Mesendoderm (in vitro differentiated cells): Measurements from ENCODE around the gene WDR87.
A peak's percentile ranks its signal among the peaks of the same experiment; 100 is the strongest.

ENCODE experiments used
- DNase-seq: peaks from one replicate; pipeline ENCODE4 v3.0.0; 2013
- H2AK5ac ChIP-seq: 2 replicates; pipeline ENCODE4 v1.6.1; 2013; ENCODE audit warnings: low read length, inconsistent platforms
- H2BK120ac ChIP-seq: 2 replicates; pipeline ENCODE4 v1.6.1; 2013; ENCODE audit warnings: low read depth, mild to moderate bottlenecking, low read length, moderate library complexity, mixed read lengths
- H2BK15ac ChIP-seq: replicated peaks from 2 replicates; pipeline ENCODE4 v1.6.1; 2013; ENCODE audit warnings: low read depth, mild to moderate bottlenecking, moderate library complexity
- H2BK5ac ChIP-seq: 2 replicates; pipeline ENCODE4 v1.6.1; 2013; ENCODE audit warnings: low read length, inconsistent platforms
- H3K18ac ChIP-seq: 2 replicates; pipeline ENCODE4 v1.6.1; 2013; ENCODE audit warnings: mild to moderate bottlenecking, low read length, mixed read lengths
- H3K23ac ChIP-seq: one replicate; pipeline ENCODE4 v1.6.1; 2013; ENCODE audit warnings: low read length
- H3K27ac ChIP-seq: 2 replicates; pipeline ENCODE4 v1.5.1; 2013; ENCODE audit warnings: low read depth, mild to moderate bottlenecking, inconsistent platforms, low read length, moderate library complexity
- H3K27me3 ChIP-seq: 2 replicates; pipeline ENCODE4 v1.6.1; 2013; ENCODE audit warnings: low read length, control low read depth, mild to moderate bottlenecking, inconsistent platforms; ENCODE audit not compliant: insufficient read depth, poor library complexity
- H3K36me3 ChIP-seq: 2 replicates; pipeline ENCODE4 v1.6.1; 2013; ENCODE audit warnings: low read length, inconsistent platforms; ENCODE audit not compliant: control insufficient read depth, insufficient read depth
- H3K4ac ChIP-seq: one replicate; pipeline ENCODE4 v1.6.1; 2013; ENCODE audit warnings: low read depth, mild to moderate bottlenecking, low read length, moderate library complexity
- H3K4me1 ChIP-seq: 2 replicates; pipeline ENCODE4 v1.6.1; 2013; ENCODE audit warnings: low read depth, low read length, inconsistent platforms; ENCODE audit not compliant: control insufficient read depth
- H3K4me2 ChIP-seq: 2 replicates; pipeline ENCODE4 v1.6.1; 2013; ENCODE audit warnings: low read length
- H3K4me3 ChIP-seq: 2 replicates; pipeline ENCODE4 v1.5.1; 2013; ENCODE audit warnings: mild to moderate bottlenecking, low read length
- H3K56ac ChIP-seq: one replicate; pipeline ENCODE4 v1.6.1; 2013; ENCODE audit warnings: low read length
- H3K79me1 ChIP-seq: 2 replicates; pipeline ENCODE4 v1.6.1; 2013; ENCODE audit warnings: low read length, inconsistent platforms
- H3K79me2 ChIP-seq: 2 replicates; pipeline ENCODE4 v1.6.1; 2013; ENCODE audit warnings: mild to moderate bottlenecking, low read length; ENCODE audit not compliant: control insufficient read depth, insufficient read depth
- H3K9ac ChIP-seq: 2 replicates; pipeline ENCODE4 v1.6.1; 2013; ENCODE audit warnings: low read length, inconsistent platforms
- H4K5ac ChIP-seq: one replicate; pipeline ENCODE4 v1.6.1; 2013; ENCODE audit warnings: low read length
- H4K8ac ChIP-seq: one replicate; pipeline ENCODE4 v1.6.1; 2013; ENCODE audit warnings: low read depth, mild to moderate bottlenecking, control low read depth, low read length, moderate library complexity
- WGBS: extraction: QIAGEN DNeasy Blood & Tissue Kit; methylation state at CpG from one replicate; pipeline ENCODE4 v1.1.7; 2013; ENCODE audit warnings: low lambda C conversion rate, missing lambda C conversion rate; ENCODE audit not compliant: insufficient coverage; ENCODE audit errors: extremely low coverage; 5-methylcytosine and 5-hydroxymethylcytosine counted together

The WDR87 gene

GRCh38 chr19:37920591-37921450, 14.4 kb upstream of the WDR87 start:
- no peaks in the 10 kb centered on the region for H3K4me1 ChIP-seq
- H2BK5ac ChIP-seq, result no peak overlapping the region
- H2BK120ac ChIP-seq, result no peak overlapping the region
- H4K8ac ChIP-seq, result no peak overlapping the region
- H3K36me3 ChIP-seq, result no peaks in the 10 kb centered on the region
- H3K79me1 ChIP-seq, result peaks cover 11% of the 10 kb centered on the region
- no peak overlapping the region for H2AK5ac ChIP-seq
- no CpG with 5 or more reads among the region's 23 CpGs for WGBS
- no peak overlapping the region for H3K9ac ChIP-seq
- peaks cover 9% of the 10 kb centered on the region for H3K79me2 ChIP-seq
- no peak overlapping the region for H2BK15ac ChIP-seq
- no peaks in the 10 kb centered on the region for H3K27me3 ChIP-seq
- no peak overlapping the region for H3K27ac ChIP-seq
- H3K4me3 ChIP-seq, result no peak overlapping the region
- no peak overlapping the region for H3K23ac ChIP-seq
- no peak overlapping the region for H3K18ac ChIP-seq
- H3K56ac ChIP-seq, result no peak overlapping the region
- DNase-seq, result no peak
- no peak overlapping the region for H3K4me2 ChIP-seq
- no peak overlapping the region for H3K4ac ChIP-seq
- no peak overlapping the region for H4K5ac ChIP-seq

- Histone ChIP-seq H3K18ac (no peak overlapping the region), H3K4me2 (no peak overlapping the region), H3K56ac (no peak overlapping the region), H3K27me3 (no peaks in the 10 kb centered on the region), H3K9ac (no peak overlapping the region), H3K79me1 (peaks cover 12% of the 10 kb centered on the region), H3K23ac (no peak overlapping the region), H4K5ac (no peak overlapping the region), H3K27ac (no peak overlapping the region), H2BK120ac (no peak overlapping the region), H3K4me1 (no peaks in the 10 kb centered on the region), H3K36me3 (no peaks in the 10 kb centered on the region), H3K4me3 (no peak overlapping the region), H3K79me2 (peaks cover 14% of the 10 kb centered on the region), H2BK5ac (no peak overlapping the region), H4K8ac (no peak overlapping the region), H2AK5ac (no peak overlapping the region), H3K4ac (no peak overlapping the region), H2BK15ac (no peak overlapping the region)
- WGBS, result no CpG with 5 or more reads among the region's 2 CpGs
- DNase-seq, result no peak
Measured at GRCh38 chr19:37914908-37915307, 8.5 kb upstream of the WDR87 start.

GRCh38 chr19:37909661-37910199, 3.3 kb upstream of the WDR87 start:
- peaks cover 2% of the 10 kb centered on the region for H3K4me1 ChIP-seq
- no peak overlapping the region for H3K27ac ChIP-seq
- H3K79me2 ChIP-seq, result peaks cover 19% of the 10 kb centered on the region
- no peak overlapping the region for H2AK5ac ChIP-seq
- no peak overlapping the region for H3K23ac ChIP-seq
- no peak for DNase-seq
- H3K18ac ChIP-seq, result no peak overlapping the region
- no peak overlapping the region for H3K9ac ChIP-seq
- H3K4me2 ChIP-seq, result no peak overlapping the region
- H3K36me3 ChIP-seq, result no peaks in the 10 kb centered on the region
- no peak overlapping the region for H3K4me3 ChIP-seq
- H3K4ac ChIP-seq, result no peak overlapping the region
- H2BK15ac ChIP-seq, result no peak overlapping the region
- H3K56ac ChIP-seq, result no peak overlapping the region
- no peak overlapping the region for H2BK5ac ChIP-seq
- H4K5ac ChIP-seq, result no peak overlapping the region
- WGBS, result no CpG with 5 or more reads among the region's 6 CpGs
- no peaks in the 10 kb centered on the region for H3K27me3 ChIP-seq
- H3K79me1 ChIP-seq, result peaks cover 7% of the 10 kb centered on the region
- H2BK120ac ChIP-seq, result no peak overlapping the region
- no peak overlapping the region for H4K8ac ChIP-seq

GRCh38 chr19:37907735-37908455, 1.5 kb upstream of the WDR87 start:
- Histone ChIP-seq H3K27ac (no peak overlapping the region), H3K79me2 (peaks cover 19% of the 10 kb centered on the region), H2BK120ac (no peak overlapping the region), H3K27me3 (no peaks in the 10 kb centered on the region), H2BK5ac (no peak overlapping the region), H4K8ac (no peak overlapping the region), H3K9ac (peak overlapping the region; percentile 80), H3K4me2 (peak overlapping the region; percentile 27), H2AK5ac (no peak overlapping the region), H3K4ac (no peak overlapping the region), H3K4me3 (peak overlapping the region; percentile 33), H3K56ac (peak overlapping the region; percentile 83), H3K79me1 (peaks cover 7% of the 10 kb centered on the region), H4K5ac (no peak overlapping the region), H3K36me3 (no peaks in the 10 kb centered on the region), H3K4me1 (peaks cover 2% of the 10 kb centered on the region), H2BK15ac (no peak overlapping the region), H3K23ac (no peak overlapping the region), H3K18ac (no peak overlapping the region)
- DNase-seq, result no peak
- no CpG with 5 or more reads among the region's 13 CpGs for WGBS

- Histone ChIP-seq H3K4me1 (peaks cover 2% of the 10 kb centered on the region), H3K56ac (peak within 1 kb of the TSS; percentile 99), H2BK5ac (peak within 1 kb of the TSS; percentile 87), H2AK5ac (no peak within 1 kb of the TSS), H2BK120ac (no peak within 1 kb of the TSS), H3K23ac (no peak within 1 kb of the TSS), H2BK15ac (no peak within 1 kb of the TSS), H3K27me3 (no peaks in the 10 kb centered on the region), H3K4me3 (peak within 1 kb of the TSS; percentile 93), H3K4ac (no peak within 1 kb of the TSS), H3K79me2 (peaks cover 19% of the 10 kb centered on the region), H3K18ac (peak within 1 kb of the TSS; percentile 71), H4K5ac (no peak within 1 kb of the TSS), H3K36me3 (no peaks in the 10 kb centered on the region), H3K27ac (peak within 1 kb of the TSS; percentile 89), H3K79me1 (peaks cover 7% of the 10 kb centered on the region), H3K9ac (peak within 1 kb of the TSS; percentile 91), H3K4me2 (peak within 1 kb of the TSS; percentile 71), H4K8ac (no peak within 1 kb of the TSS)
- DNase-seq, result peak; percentile 99
- no CpG with 5 or more reads among the region's 95 CpGs for WGBS
Measured at GRCh38 chr19:37906869-37907734, 708 bp upstream of the WDR87 start, which contains the start of gene SIPA1L3. TSS of gene SIPA1L3 (plus strand) at chr19:37907208. CDS start at chr19:38081566, 174,358 bp downstream.
